ENCODE results near the gene RAF1.

DNA sequence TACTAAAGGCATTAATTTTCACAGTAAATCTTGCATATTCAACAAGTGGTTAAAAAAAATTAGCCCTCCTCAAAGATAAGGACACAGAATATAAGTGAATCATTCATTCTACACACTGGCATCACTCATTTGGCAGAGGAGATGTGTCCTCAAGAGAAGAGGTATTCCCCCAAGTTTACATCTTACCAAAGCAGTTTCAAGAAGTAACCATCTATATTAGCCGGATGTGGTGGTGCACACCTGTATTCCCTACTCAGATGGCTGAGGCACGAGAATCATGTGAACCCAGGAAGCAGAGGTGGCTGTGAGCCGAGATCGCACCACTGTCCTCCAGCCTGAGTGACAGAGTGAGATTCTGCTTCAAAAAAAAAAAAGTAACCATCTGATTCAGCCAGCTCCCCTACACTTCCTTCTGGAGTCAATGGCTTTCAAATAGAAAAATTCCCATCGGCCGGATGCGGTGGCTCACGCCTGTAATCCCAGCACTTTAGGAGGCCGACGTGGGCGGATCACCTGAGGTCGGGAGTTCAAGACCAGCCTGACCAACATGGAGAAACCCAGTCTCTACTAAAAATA is 15.4 kb downstream of the RAF1 start:
- TF ChIP-seq, protein P1, sequence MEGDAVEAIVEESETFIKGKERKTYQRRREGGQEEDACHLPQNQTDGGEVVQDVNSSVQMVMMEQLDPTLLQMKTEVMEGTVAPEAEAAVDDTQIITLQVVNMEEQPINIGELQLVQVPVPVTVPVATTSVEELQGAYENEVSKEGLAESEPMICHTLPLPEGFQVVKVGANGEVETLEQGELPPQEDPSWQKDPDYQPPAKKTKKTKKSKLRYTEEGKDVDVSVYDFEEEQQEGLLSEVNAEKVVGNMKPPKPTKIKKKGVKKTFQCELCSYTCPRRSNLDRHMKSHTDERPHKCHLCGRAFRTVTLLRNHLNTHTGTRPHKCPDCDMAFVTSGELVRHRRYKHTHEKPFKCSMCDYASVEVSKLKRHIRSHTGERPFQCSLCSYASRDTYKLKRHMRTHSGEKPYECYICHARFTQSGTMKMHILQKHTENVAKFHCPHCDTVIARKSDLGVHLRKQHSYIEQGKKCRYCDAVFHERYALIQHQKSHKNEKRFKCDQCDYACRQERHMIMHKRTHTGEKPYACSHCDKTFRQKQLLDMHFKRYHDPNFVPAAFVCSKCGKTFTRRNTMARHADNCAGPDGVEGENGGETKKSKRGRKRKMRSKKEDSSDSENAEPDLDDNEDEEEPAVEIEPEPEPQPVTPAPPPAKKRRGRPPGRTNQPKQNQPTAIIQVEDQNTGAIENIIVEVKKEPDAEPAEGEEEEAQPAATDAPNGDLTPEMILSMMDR (IDR thresholded peaks at IDR 0.05): no peak
- no peak for TF ChIP-seq EZH2 (IDR thresholded peaks at IDR 0.05)

Measured in neural progenitor cell (in vitro differentiated cells).